ENCODE measurements around the gene PNMT. TPM values are rescaled to one million over a fixed set of nuclear protein-coding genes. Genes with fewer than 3 reads are reported as not detected.

Gene PNMT
- total and polyA plus RNA-seq, 2 experiments from 2014 or later, result 1.9 to 2.5 TPM

DNA sequence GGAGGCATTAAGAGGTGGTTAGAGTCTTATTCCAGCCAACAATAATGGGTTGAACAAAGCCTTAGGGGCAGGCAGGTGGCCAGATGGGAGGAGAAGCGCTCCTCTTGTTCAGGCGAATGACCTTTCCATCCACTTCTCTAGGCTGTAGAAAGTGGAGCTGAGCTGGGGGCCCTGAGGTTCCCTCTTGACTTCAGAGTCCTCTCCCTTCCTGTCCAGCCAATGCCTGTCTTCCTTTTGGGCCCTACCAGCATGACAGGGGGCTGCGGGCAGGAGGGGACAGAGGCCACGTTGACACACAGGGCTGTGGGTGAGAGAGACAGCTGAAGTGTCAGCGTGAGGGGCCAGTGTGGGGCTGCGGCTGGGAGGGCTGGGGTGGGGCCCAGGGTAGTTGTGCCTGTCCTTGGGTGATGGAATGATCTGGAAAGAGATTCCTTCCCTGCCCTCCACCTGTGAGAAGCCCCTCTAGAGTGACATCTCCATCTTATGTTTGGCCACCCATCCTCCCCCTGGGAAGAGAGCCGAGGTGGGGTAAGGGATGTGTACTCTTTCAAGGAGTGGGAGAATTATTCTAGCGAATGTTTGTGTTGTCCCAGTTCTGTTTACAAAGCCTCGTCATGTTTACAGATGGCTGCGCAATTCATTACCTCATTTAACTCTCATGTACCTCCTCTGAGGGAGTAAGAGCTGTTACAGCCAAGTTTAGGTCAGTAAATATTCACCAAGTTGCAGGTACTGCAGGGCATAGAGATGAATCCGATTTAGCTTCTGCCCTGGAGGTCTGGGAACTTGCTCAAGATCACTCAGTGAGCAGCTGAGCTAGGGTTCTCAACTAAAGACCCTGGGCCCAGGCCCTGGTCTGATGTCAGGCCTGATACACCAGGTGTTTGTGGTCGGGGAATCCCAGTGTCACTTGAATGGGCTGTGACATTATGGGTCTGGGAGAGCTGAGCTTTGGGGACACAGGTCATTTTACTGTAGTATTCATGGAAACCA, 34.9 kb downstream of the PNMT start:
- peaks cover 60% of the 10 kb centered on the region for H3K4me1 ChIP-seq (ENCODE audit: insufficient read depth)
- H3K4me3 ChIP-seq, result no peak overlapping the region
- H3K79me2 ChIP-seq (replicated peaks; ENCODE audit: insufficient read depth), result peaks cover 92% of the 10 kb centered on the region
- H3K9me2 ChIP-seq (ENCODE audit: insufficient read depth), result no peaks in the 10 kb centered on the region
- no peaks in the 10 kb centered on the region for H3K9me3 Mint-ChIP-seq
- TF ChIP-seq, protein P1, sequence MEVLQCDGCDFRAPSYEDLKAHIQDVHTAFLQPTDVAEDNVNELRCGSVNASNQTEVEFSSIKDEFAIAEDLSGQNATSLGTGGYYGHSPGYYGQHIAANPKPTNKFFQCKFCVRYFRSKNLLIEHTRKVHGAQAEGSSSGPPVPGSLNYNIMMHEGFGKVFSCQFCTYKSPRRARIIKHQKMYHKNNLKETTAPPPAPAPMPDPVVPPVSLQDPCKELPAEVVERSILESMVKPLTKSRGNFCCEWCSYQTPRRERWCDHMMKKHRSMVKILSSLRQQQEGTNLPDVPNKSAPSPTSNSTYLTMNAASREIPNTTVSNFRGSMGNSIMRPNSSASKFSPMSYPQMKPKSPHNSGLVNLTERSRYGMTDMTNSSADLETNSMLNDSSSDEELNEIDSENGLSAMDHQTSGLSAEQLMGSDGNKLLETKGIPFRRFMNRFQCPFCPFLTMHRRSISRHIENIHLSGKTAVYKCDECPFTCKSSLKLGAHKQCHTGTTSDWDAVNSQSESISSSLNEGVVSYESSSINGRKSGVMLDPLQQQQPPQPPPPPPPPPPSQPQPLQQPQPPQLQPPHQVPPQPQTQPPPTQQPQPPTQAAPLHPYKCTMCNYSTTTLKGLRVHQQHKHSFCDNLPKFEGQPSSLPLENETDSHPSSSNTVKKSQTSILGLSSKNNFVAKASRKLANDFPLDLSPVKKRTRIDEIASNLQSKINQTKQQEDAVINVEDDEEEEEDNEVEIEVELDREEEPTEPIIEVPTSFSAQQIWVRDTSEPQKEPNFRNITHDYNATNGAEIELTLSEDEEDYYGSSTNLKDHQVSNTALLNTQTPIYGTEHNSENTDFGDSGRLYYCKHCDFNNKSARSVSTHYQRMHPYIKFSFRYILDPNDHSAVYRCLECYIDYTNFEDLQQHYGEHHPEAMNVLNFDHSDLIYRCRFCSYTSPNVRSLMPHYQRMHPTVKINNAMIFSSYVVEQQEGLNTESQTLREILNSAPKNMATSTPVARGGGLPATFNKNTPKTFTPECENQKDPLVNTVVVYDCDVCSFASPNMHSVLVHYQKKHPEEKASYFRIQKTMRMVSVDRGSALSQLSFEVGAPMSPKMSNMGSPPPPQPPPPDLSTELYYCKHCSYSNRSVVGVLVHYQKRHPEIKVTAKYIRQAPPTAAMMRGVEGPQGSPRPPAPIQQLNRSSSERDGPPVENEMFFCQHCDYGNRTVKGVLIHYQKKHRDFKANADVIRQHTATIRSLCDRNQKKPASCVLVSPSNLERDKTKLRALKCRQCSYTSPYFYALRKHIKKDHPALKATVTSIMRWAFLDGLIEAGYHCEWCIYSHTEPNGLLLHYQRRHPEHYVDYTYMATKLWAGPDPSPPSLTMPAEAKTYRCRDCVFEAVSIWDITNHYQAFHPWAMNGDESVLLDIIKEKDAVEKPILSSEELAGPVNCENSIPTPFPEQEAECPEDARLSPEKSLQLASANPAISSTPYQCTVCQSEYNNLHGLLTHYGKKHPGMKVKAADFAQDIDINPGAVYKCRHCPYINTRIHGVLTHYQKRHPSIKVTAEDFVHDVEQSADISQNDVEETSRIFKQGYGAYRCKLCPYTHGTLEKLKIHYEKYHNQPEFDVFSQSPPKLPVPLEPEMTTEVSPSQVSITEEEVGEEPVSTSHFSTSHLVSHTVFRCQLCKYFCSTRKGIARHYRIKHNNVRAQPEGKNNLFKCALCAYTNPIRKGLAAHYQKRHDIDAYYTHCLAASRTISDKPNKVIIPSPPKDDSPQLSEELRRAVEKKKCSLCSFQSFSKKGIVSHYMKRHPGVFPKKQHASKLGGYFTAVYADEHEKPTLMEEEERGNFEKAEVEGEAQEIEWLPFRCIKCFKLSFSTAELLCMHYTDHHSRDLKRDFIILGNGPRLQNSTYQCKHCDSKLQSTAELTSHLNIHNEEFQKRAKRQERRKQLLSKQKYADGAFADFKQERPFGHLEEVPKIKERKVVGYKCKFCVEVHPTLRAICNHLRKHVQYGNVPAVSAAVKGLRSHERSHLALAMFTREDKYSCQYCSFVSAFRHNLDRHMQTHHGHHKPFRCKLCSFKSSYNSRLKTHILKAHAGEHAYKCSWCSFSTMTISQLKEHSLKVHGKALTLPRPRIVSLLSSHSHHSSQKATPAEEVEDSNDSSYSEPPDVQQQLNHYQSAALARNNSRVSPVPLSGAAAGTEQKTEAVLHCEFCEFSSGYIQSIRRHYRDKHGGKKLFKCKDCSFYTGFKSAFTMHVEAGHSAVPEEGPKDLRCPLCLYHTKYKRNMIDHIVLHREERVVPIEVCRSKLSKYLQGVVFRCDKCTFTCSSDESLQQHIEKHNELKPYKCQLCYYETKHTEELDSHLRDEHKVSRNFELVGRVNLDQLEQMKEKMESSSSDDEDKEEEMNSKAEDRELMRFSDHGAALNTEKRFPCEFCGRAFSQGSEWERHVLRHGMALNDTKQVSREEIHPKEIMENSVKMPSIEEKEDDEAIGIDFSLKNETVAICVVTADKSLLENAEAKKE (CRISPR knock-in tag; IDR thresholded peaks at IDR 0.05), result no peak
- no peak for TF ChIP-seq ZNF114 (CRISPR knock-in tag; IDR thresholded peaks at IDR 0.05)
- TF ChIP-seq, protein P2, sequence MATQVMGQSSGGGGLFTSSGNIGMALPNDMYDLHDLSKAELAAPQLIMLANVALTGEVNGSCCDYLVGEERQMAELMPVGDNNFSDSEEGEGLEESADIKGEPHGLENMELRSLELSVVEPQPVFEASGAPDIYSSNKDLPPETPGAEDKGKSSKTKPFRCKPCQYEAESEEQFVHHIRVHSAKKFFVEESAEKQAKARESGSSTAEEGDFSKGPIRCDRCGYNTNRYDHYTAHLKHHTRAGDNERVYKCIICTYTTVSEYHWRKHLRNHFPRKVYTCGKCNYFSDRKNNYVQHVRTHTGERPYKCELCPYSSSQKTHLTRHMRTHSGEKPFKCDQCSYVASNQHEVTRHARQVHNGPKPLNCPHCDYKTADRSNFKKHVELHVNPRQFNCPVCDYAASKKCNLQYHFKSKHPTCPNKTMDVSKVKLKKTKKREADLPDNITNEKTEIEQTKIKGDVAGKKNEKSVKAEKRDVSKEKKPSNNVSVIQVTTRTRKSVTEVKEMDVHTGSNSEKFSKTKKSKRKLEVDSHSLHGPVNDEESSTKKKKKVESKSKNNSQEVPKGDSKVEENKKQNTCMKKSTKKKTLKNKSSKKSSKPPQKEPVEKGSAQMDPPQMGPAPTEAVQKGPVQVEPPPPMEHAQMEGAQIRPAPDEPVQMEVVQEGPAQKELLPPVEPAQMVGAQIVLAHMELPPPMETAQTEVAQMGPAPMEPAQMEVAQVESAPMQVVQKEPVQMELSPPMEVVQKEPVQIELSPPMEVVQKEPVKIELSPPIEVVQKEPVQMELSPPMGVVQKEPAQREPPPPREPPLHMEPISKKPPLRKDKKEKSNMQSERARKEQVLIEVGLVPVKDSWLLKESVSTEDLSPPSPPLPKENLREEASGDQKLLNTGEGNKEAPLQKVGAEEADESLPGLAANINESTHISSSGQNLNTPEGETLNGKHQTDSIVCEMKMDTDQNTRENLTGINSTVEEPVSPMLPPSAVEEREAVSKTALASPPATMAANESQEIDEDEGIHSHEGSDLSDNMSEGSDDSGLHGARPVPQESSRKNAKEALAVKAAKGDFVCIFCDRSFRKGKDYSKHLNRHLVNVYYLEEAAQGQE (IDR thresholded peaks at IDR 0.05; ENCODE audit: unreplicated experiment), result no peak
- no peak for TF ChIP-seq POLR2AphosphoS5 (IDR thresholded peaks at IDR 0.05; ENCODE audit: low read depth)
- no peak for TF ChIP-seq STAT1 (IDR thresholded peaks at IDR 0.05; ENCODE audit: unreplicated experiment)
- no peak for TF ChIP-seq EZH2 (IDR thresholded peaks at IDR 0.05; ENCODE audit: low read depth, unreplicated experiment)
- TF ChIP-seq CTCF (conservative IDR thresholded peaks at IDR 0.05; ENCODE audit: low read depth in 2 of 2), result no peak
- no peaks in the 10 kb centered on the region for H3K27me3 ChIP-seq (ENCODE audit: insufficient read depth)
- DNase-seq (ENCODE audit: low spot score) (no peak), ATAC-seq (no peak)
- no peak overlapping the region for H2AFZ ChIP-seq
- H3K36me3 Mint-ChIP-seq (ENCODE audit: low read depth), result peaks cover 33% of the 10 kb centered on the region
- no peaks in the 10 kb centered on the region for H3F3A ChIP-seq (replicated peaks; ENCODE audit: low read depth)
- peak overlapping the region; percentile 75; the same call in 1 of the 2 replicates for H3K27ac Mint-ChIP-seq
- H3K27ac ChIP-seq (ENCODE audit: low read depth), result no peak overlapping the region; the same call in 1 of the 2 replicates
- peaks cover 3% of the 10 kb centered on the region; the same call in 1 of the 2 replicates for H3K36me3 ChIP-seq (ENCODE audit: insufficient read depth)
- H3K27me3 Mint-ChIP-seq (ENCODE audit: insufficient read depth, low read depth, poor library complexity), result peaks cover 7% of the 10 kb centered on the region
- peaks cover 27% of the 10 kb centered on the region for H4K20me1 ChIP-seq (replicated peaks; ENCODE audit: insufficient read depth)
- H3K4me1 Mint-ChIP-seq, result peaks cover 63% of the 10 kb centered on the region
- peak overlapping the region; percentile 75 for H3K4me2 ChIP-seq
- H3K4me3 Mint-ChIP-seq, result peak overlapping the region; percentile 97
